Measurements from ENCODE around the gene ALK.

DNA sequence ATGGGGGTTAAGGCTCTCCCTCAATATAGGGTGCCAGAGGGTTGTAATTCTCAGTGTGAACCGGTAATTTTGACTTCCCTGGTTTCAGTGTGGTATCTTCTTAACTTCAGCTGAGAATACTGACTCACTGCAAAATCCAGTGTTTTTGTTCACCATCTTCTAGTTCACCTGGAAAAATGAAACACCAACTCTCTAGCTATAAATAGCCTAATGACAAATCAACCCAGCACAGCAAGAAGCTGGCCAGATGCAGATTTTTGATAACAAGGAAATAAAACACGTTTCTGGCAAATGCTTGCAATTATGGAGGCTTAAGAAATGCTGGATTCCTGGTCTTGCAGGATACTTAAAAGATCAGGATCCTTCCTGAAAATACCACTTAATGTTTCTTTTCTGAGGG lies 613.9 kb downstream of the ALK start:
- TF ChIP-seq, protein P1, sequence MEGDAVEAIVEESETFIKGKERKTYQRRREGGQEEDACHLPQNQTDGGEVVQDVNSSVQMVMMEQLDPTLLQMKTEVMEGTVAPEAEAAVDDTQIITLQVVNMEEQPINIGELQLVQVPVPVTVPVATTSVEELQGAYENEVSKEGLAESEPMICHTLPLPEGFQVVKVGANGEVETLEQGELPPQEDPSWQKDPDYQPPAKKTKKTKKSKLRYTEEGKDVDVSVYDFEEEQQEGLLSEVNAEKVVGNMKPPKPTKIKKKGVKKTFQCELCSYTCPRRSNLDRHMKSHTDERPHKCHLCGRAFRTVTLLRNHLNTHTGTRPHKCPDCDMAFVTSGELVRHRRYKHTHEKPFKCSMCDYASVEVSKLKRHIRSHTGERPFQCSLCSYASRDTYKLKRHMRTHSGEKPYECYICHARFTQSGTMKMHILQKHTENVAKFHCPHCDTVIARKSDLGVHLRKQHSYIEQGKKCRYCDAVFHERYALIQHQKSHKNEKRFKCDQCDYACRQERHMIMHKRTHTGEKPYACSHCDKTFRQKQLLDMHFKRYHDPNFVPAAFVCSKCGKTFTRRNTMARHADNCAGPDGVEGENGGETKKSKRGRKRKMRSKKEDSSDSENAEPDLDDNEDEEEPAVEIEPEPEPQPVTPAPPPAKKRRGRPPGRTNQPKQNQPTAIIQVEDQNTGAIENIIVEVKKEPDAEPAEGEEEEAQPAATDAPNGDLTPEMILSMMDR (IDR thresholded peaks at IDR 0.05), result no peak
- no peak for TF ChIP-seq ZFX (IDR thresholded peaks at IDR 0.05; ENCODE audit: borderline replicate concordance)

Measured in 22Rv1 (cell line).